Effector CD4-positive, alpha-beta T cell (primary cell): ENCODE data around the gene IZUMO4.
"Not testable (repeated sequence)": the region's sequence is repeated elsewhere in the genome, so short reads cannot be mapped to it uniquely, and the experiment has no call there.

Source experiments
- DNase-seq: peaks from one replicate; pipeline ENCODE4 v3.0.0-alpha.2; 2020

The IZUMO4 gene

DNA sequence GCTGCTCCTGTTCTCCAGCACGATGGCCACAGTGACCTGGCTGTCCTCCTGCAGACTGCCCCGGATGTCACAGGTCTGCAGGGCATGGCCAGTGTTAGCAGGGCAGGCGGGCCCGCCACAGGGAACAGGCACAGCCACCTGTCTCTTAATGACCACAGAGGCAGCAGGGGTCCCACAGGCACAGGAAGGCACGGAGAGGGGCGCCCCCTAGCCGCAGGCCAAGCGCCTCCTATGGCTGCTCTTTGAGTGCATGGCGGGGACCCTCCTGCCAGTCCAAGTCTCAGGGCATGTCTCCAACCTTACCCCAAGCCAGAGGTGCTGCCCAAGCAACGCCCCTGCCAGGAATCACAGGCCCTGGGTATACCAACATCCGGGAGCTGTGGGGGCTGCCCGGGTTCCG lies 14.1 kb downstream of the IZUMO4 start:
- DNase-seq = no peak

DNA sequence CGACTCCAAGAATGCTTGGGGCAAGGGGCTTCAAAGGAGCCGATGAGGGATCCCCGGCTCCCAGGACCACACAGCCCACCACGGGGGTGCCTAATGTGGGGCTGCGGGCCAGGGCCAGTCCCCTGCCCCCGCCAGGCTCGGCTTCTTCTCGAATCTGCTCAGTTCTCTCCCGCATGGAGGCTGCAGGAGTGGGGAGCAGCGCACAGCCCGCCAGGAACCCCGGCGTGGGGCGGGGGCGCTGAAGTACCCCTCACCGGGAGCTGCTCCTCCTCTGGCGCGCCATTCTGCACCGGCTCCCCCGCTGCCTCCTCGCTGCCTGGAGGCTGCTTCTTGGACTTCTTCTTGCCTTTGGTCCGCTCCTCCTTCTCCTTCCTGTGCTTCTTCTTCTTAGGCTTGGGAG lies 14.7 kb downstream of the IZUMO4 start:
- no peak for DNase-seq

DNA sequence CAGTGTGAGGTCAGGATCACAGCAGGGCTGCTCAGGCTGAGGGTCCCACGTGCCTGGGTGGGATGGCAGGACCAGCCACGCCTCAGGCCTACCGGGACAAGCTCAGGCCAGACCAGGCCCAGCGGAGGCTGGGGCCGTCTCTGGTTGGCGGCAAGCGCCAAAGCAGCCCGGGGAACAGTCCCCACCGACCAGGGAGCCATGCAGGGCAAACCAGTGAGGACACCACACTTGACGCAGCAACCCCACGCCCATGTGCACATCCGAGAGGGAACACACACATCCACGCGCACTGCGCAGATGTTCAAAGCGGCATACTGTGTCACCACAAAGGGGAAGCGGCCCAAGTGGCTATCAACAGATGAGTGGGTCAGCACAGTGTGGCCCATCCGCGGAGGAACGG lies 15.2 kb downstream of the IZUMO4 start:
- no peak for DNase-seq

GRCh38 chr19:2112516-2113320 lies 16.0 kb downstream of the IZUMO4 start:
- no peak for DNase-seq

DNA sequence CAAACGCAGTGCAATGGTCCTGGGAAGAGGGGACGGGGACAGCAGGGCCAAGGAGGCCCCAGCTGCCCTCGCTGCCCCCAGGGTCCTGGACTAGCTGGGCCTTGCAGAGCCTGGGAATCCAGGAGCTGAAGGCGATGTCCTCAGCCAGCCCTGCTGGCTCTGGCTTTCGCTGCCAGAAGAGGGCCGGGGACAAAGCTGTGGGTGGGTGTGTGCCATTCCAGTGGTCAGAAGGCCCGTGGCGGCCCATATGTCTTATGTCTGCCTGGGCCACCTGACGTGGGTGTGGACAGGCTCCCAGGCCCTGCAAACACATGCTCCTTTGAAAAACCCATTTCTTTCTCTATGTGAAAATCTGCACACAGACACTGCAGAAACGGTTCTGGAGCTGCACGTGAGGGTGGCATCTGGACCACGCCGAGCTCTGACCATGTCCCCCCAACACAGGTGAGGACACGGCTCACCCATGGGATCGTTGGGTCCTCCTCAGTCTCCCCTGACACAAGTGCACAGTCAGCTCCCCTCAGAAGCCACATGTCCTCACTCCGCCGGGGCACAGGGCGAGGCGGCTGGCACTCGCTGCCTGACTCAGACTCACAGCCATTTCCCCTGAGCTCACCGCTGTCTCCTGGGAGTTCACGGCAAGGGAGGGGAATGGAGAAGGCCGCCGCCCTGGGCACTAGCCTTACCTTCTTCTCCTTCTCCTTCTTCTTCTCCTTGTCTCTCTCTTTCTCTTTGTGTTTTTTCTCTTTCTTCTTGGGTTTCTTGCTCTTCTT lies 16.9 kb downstream of the IZUMO4 start:
- DNase-seq = no peak

DNA sequence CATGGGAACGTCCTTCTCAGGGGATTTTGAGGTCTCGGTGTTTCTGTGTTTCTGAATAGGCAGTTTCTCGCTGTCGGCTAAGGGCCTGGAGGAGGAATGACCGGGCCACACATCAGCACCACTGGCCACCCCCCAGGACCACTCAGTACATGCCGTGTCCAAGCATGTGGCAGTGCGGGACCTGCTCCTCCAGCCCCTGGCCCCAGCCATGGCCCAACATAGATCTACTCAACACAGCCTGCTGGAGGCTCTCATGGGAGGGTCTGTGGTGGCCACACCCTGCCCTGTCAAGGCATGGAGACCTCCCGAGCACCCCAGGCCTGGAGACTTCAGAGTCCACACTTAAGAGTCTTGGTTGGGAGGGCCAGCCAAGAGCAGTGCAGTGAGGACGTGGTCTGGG lies 17.5 kb downstream of the IZUMO4 start:
- no peak for DNase-seq

DNA sequence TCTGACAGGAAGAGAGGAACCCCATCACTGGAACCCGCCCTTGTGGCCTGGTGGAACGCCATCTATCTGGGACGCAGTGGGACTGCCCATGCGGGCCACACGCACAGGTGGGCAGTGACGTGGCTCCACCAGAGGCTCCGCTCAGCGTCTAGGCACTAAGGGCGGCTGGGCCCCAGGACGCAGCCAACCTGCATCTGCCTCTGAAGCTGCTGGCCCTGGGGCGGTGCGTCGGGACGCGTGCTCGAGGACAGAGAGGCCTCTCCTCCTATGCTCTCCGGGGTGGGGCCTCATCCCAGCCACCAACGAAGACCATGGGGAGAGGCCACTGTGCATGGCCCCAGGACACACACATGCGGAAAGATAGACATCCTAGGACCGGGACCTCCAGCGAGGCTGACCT lies 18.1 kb downstream of the IZUMO4 start:
- no peak for DNase-seq

- no peak for DNase-seq
Observed at GRCh38 chr19:2115324-2115723, 18.6 kb downstream of the IZUMO4 start.

DNA sequence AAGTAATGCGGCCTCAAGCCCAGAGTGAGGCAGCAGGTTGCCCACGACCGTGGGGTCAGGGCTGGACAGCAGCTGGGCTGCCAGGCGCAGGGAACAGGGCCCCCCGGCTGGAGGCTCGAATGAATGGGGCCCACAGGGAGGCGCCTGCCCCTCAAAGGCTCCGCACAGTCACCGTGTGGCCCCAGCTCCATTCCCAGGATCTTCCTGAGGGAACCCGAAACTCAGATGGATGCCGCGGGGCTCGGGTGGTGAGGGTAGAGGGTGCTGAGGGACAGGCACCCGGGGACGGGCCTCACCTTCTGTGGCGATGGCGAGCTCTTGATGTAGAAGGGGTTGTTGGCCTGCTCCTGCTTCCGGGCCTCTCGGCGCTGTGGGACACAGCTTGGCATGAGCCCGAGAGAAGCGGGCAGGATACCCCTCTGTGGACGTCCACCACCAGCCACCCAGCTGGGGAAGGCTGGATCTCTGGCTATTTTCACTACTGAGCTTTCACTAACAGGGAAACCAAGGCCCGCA lies 19.3 kb downstream of the IZUMO4 start:
- DNase-seq = no peak

- no peak for DNase-seq
Observed at GRCh38 chr19:2116507-2116906, 19.8 kb downstream of the IZUMO4 start.

GRCh38 chr19:2117215-2117960 lies 20.7 kb downstream of the IZUMO4 start:
- DNase-seq = no peak

DNA sequence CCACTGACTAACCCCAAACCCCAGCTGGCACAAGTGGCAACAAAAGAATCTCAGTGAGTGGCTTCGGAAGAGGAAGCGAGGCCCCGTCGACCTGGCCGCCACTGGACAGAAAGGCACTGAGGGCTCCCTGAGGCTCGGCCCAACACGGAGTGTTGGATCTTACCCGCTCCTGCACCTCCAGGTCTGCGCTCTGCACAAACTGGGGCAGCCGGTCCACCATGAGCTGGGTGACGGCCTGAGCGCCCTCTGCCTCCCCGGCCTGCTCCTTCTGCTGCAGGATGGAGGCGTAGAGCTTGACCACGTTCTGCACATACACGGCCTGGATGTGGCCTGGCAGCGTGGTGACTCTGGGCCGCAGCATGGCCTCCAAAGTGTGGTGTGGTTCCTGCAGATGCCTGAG lies 21.7 kb downstream of the IZUMO4 start:
- no peak for DNase-seq

DNA sequence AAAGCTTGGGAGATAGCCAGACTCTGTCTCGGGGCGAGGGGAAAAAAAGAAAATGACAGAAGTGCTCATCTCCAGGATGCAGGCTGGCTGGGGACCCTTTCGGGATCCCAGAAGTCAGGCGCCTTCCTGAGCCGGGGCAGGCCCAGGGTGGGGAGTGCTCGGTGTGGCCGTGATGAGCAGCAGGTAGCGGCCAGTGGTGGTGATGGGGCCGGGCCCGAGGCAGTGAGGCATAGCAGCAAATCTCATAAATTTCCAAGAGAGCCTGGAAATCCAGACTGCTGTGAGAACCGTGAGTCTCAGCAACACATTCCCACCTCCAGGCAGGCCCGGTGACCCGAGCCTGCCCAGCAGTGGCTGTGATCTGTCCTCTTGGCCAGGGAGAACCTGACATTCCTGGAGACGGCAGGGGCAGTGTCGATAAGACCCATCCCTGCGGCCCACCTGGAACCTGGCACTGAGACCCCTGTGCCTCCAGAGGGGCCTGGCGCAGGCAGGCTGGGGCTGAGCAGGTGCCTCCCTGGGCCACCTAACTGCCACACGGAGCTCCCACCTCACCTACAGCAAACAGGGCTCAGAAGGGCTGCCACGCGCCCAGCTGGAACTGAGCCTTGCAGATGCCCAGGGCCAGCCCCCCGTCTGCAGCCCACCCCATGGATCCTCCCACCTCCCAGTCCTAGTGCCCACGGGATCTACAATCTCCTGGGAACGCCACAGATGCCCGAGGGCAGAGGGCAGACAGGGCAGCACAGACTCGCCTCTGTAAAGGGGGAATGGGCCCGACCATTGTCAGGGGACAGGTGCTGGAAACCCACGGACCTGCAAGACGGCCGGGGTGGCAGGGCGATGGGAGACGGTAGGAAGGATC lies 23.4 kb downstream of the IZUMO4 start:
- no peak for DNase-seq

GRCh38 chr19:2120821-2121220 lies 24.1 kb downstream of the IZUMO4 start:
- DNase-seq = no peak

- no peak for DNase-seq
Observed at GRCh38 chr19:2121416-2122051, 24.8 kb downstream of the IZUMO4 start.

DNA sequence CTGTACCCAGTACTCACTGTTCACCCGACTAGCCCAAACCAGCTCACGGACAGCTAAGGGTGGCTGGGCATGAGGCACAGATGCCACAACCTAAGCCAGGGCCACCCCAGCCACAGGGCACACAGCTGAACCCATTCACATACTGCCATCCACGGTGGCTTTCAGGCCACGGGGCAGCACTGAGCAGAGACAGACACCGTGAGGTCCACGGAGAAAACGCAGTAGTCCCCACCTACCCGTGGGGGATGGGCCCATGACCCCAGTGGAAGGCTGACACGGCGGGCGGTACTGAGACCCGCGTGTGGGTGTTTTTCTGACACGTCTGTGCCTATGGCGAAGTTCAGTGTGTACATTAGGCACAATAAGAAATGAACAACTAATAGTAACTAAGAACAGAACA lies 25.5 kb downstream of the IZUMO4 start:
- no peak for DNase-seq

DNA sequence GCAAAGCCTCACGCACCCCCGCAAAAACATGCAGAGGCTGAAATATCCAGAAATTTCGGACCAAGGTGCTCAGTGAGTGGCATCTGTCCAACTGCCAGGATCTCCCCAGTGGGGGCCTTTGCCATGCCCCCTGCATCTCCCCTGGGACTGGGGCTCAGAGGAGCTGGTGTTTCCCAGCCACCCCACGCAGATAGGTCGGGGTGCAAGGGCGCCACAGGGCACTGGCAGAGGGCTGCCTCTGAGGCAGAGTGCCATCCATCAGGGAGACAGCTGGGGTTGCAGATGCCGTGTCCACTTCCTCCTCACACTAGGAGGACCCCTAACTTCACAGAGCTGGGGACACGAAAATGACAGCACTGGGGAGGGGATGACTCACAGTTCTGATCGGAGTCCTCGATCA lies 26.3 kb downstream of the IZUMO4 start:
- no peak for DNase-seq

DNA sequence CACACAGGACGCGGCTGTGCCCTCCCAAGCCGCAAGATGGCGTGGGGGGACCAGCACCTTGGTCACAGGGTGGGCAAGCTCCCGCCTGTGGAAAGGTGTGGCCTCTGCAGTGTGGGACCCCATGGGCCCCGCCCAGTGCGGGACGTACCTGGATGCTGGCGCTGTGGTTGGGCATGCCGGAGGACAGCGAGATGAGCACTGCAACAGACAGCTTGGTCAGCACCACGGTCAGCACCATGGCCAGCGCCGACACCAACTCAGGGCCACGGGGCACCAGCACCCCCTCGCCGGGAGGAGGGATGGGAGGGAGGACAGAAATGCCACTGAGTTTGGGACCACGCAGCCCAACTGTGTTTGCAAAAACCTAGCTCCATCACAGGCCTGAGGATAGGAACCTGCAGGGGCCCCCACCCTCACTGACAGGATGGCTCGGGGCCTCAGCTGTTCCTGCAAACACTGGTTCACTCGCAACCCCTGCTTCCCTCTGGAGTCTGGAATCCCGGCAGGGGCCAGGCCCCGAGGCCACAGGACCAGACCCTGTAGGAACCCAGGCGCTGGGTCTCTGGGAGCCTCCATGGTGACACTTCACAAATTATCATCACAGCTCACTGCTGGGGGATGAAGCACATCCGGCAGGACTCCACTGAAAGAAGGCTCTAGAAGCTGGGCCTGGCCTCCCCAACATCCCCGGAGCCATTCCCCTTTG lies 27.1 kb downstream of the IZUMO4 start:
- no peak for DNase-seq

- DNase-seq = no peak
Observed at GRCh38 chr19:2126879-2127518, 30.3 kb downstream of the IZUMO4 start.

GRCh38 chr19:2127758-2128157 lies 31.0 kb downstream of the IZUMO4 start:
- no peak for DNase-seq

DNA sequence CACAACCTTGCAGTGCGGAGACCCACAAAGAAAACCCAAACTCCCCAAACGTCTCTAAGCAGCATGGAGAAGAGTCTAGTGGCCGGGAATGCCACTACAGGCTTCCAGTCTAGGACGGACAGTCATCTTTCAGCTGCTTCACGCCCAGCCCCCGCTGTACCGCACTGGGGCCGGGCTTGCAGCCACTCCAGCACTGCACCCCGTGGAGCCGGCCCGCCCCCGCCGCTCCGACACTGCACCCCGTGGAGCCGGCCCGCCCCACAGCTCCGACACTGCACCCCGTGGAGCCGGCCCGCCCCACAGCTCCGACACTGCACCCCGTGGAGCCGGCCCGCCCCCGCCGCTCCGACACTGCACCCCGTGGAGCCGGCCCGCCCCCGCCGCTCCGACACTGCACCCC lies 31.5 kb downstream of the IZUMO4 start:
- DNase-seq = not testable (repeated sequence)
